Karpas-422 (cell line): Measurements from ENCODE around the gene KRTAP29-1. TPM values are rescaled to one million over a fixed set of nuclear protein-coding genes. Genes with fewer than 3 reads are reported as not detected.
"Not testable (repeated sequence)": the region's sequence is repeated elsewhere in the genome, so short reads cannot be mapped to it uniquely, and the experiment has no call there.

Experiments used
- DNase-seq: peaks from one replicate; pipeline ENCODE4 v3.0.0-alpha.2; 2015
- H2AFZ ChIP-seq: fragments of 200-600 bp; sonication (generic); 2 replicates; pipeline ENCODE4 v1.6.1; 2014; ENCODE audit warnings: antibody characterized with exemption, low read length, mixed read lengths
- H3K27ac ChIP-seq: fragments of 200-600 bp; sonication (generic); 2 replicates; pipeline ENCODE4 v1.5.1; 2014; ENCODE audit warnings: mild to moderate bottlenecking, low read length, moderate library complexity
- H3K27me3 ChIP-seq: fragments of 200-600 bp; sonication (generic); 2 replicates; pipeline ENCODE4 v1.6.1; 2014; ENCODE audit warnings: low read length, mixed read lengths
- H3K36me3 ChIP-seq: fragments of 200-600 bp; sonication (generic); 2 replicates; pipeline ENCODE4 v1.6.1; 2014; ENCODE audit warnings: low read length, mixed read lengths; ENCODE audit not compliant: insufficient read depth
- H3K4me1 ChIP-seq: fragments of 200-600 bp; sonication (generic); 2 replicates; pipeline ENCODE4 v1.6.1; 2014; ENCODE audit warnings: mild to moderate bottlenecking, low read length, mixed read lengths
- H3K4me2 ChIP-seq: fragments of 200-600 bp; sonication (generic); 2 replicates; pipeline ENCODE4 v1.6.1; 2014; ENCODE audit warnings: low read length, low read depth, mild to moderate bottlenecking; ENCODE audit not compliant: poor library complexity, severe bottlenecking
- H3K4me3 ChIP-seq: fragments of 200-600 bp; sonication (generic); 2 replicates; pipeline ENCODE4 v1.5.1; 2014; ENCODE audit warnings: mild to moderate bottlenecking, antibody characterized with exemption, low read length, mixed read lengths
- H3K79me2 ChIP-seq: fragments of 200-600 bp; sonication (generic); 2 replicates; pipeline ENCODE4 v1.6.1; 2014; ENCODE audit warnings: mild to moderate bottlenecking, low read length, mixed read lengths
- H3K9ac ChIP-seq: fragments of 200-600 bp; sonication (generic); 2 replicates; pipeline ENCODE4 v1.6.0; 2014; ENCODE audit warnings: low read length
- H3K9me2 ChIP-seq: fragments of 200-600 bp; sonication (generic), shearing (Covaris generic); replicated peaks from 2 replicates; pipeline ENCODE4 v1.6.0; 2014; ENCODE audit warnings: mild to moderate bottlenecking, low read length, moderate library complexity; ENCODE audit not compliant: insufficient read depth
- H3K9me3 ChIP-seq: fragments of 300-700, 200-600 bp; sonication (generic); 2 replicates; pipeline ENCODE4 v1.6.1; 2014; ENCODE audit warnings: low read length, mixed read lengths
- H4K20me1 ChIP-seq: fragments of 200-600 bp; sonication (generic); 2 replicates; pipeline ENCODE4 v1.6.1; 2014; ENCODE audit warnings: mild to moderate bottlenecking, antibody characterized with exemption, low read length, low read depth; ENCODE audit not compliant: insufficient read depth
- total RNA-seq: library from RNA; depleted of rRNA; stranded (reverse); fragments of >200 nt; shearing (Covaris generic); gene quantifications from 2 replicates; pipeline ENCODE4 v1.2.3, GENCODE V29; 2014; ENCODE audit warnings: low replicate concordance

KRTAP29-1 gene
- total RNA-seq, 1 experiment from 2014 or later = not detected

DNA sequence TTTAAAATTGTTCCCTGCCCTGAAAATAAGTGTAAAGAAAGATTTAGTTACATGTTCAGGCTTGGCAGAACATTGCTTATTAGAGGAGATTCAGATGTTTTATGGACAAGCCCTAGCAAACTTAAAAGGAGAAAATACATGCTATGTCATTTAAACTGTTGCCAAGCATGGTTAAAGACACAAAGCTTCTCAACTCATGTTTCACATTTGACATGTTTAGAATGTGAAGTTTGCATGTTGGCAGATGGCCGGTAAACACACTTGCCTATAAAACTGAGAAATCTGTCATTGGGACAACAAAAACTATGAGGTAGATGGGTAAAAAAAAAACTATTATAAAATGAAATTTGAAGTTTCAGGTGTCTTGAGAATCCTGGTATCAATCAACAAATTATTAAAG is 5.8 kb downstream of the KRTAP29-1 start:
- Histone ChIP-seq H3K79me2 (no peaks in the 10 kb centered on the region), H3K9me2 (no peaks in the 10 kb centered on the region), H3K27me3 (no peaks in the 10 kb centered on the region), H3K9me3 (no peaks in the 10 kb centered on the region), H3K4me3 (no peak overlapping the region), H3K36me3 (no peaks in the 10 kb centered on the region), H3K4me2 (no peak overlapping the region), H3K9ac (no peak overlapping the region), H3K4me1 (no peaks in the 10 kb centered on the region), H3K27ac (no peak overlapping the region), H4K20me1 (no peaks in the 10 kb centered on the region), H2AFZ (no peak overlapping the region)
- DNase-seq = no peak

- Histone ChIP-seq H3K27ac (no peak overlapping the region), H3K9me3 (no peaks in the 10 kb centered on the region), H3K9ac (no peak overlapping the region), H3K27me3 (no peaks in the 10 kb centered on the region), H3K9me2 (no peaks in the 10 kb centered on the region), H3K36me3 (no peaks in the 10 kb centered on the region), H4K20me1 (no peaks in the 10 kb centered on the region), H2AFZ (no peak overlapping the region), H3K79me2 (no peaks in the 10 kb centered on the region), H3K4me3 (no peak overlapping the region), H3K4me1 (no peaks in the 10 kb centered on the region), H3K4me2 (no peak overlapping the region)
- no peak for DNase-seq
These were observed 8.6 kb downstream of the KRTAP29-1 start for GRCh38 chr17:41294016-41294415.

- Histone ChIP-seq H3K79me2 (no peaks in the 10 kb centered on the region), H3K4me2 (no peak overlapping the region), H3K36me3 (no peaks in the 10 kb centered on the region), H3K27ac (no peak overlapping the region), H3K9ac (no peak overlapping the region), H2AFZ (no peak overlapping the region), H3K9me2 (no peaks in the 10 kb centered on the region), H3K27me3 (no peaks in the 10 kb centered on the region), H3K4me1 (no peaks in the 10 kb centered on the region), H4K20me1 (no peaks in the 10 kb centered on the region), H3K4me3 (no peak overlapping the region), H3K9me3 (no peaks in the 10 kb centered on the region)
- DNase-seq = no peak
These were observed 15.6 kb downstream of the KRTAP29-1 start for GRCh38 chr17:41287050-41287449.

GRCh38 chr17:41284546-41284945 is 18.1 kb downstream of the KRTAP29-1 start:
- no peaks in the 10 kb centered on the region for H3K27me3 ChIP-seq
- H3K27ac ChIP-seq = no peak overlapping the region
- H3K9ac ChIP-seq = no peak overlapping the region
- H3K9me2 ChIP-seq = no peaks in the 10 kb centered on the region
- H3K79me2 ChIP-seq = no peaks in the 10 kb centered on the region
- H2AFZ ChIP-seq = no peak overlapping the region
- H3K36me3 ChIP-seq = no peaks in the 10 kb centered on the region
- no peak overlapping the region for H3K4me3 ChIP-seq
- DNase-seq = no peak
- no peak overlapping the region for H3K4me2 ChIP-seq
- no peaks in the 10 kb centered on the region for H4K20me1 ChIP-seq
- H3K4me1 ChIP-seq = no peaks in the 10 kb centered on the region
- no peaks in the 10 kb centered on the region for H3K9me3 ChIP-seq

- H3K27ac ChIP-seq = no peak overlapping the region
- no peaks in the 10 kb centered on the region for H3K9me3 ChIP-seq
- H3K9ac ChIP-seq = no peak overlapping the region
- no peak overlapping the region for H3K4me2 ChIP-seq
- H2AFZ ChIP-seq = no peak overlapping the region
- H3K9me2 ChIP-seq = no peaks in the 10 kb centered on the region
- no peak for DNase-seq
- H3K27me3 ChIP-seq = no peaks in the 10 kb centered on the region
- no peaks in the 10 kb centered on the region for H3K4me1 ChIP-seq
- no peaks in the 10 kb centered on the region for H4K20me1 ChIP-seq
- H3K4me3 ChIP-seq = no peak overlapping the region
- no peaks in the 10 kb centered on the region for H3K36me3 ChIP-seq
- no peaks in the 10 kb centered on the region for H3K79me2 ChIP-seq
These were observed 18.6 kb downstream of the KRTAP29-1 start for GRCh38 chr17:41284043-41284442.

GRCh38 chr17:41278176-41278955 is 24.3 kb downstream of the KRTAP29-1 start:
- Histone ChIP-seq H3K9ac (no peak overlapping the region), H4K20me1 (no peaks in the 10 kb centered on the region), H3K27me3 (no peaks in the 10 kb centered on the region), H3K79me2 (no peaks in the 10 kb centered on the region), H3K4me3 (no peak overlapping the region), H3K27ac (no peak overlapping the region), H3K4me1 (no peaks in the 10 kb centered on the region), H3K9me3 (no peaks in the 10 kb centered on the region), H3K4me2 (no peak overlapping the region), H3K36me3 (no peaks in the 10 kb centered on the region), H2AFZ (no peak overlapping the region), H3K9me2 (no peaks in the 10 kb centered on the region)
- no peak for DNase-seq

- H4K20me1 ChIP-seq, H3K4me3 ChIP-seq, H3K4me1 ChIP-seq, DNase-seq, H3K9me3 ChIP-seq, H3K4me2 ChIP-seq, H3K36me3 ChIP-seq, H3K27me3 ChIP-seq, H3K27ac ChIP-seq, H3K9ac ChIP-seq, H3K79me2 ChIP-seq, H2AFZ ChIP-seq, H3K9me2 ChIP-seq: not testable (repeated sequence)
These were observed 26.9 kb downstream of the KRTAP29-1 start, which contains the start of gene KRTAP9-7 for GRCh38 chr17:41275648-41276190. Gene KRTAP9-7 (plus strand): TSS chr17:41275698. CDS start chr17:41275698, 0 bp downstream.

GRCh38 chr17:41271858-41272257 is 30.8 kb downstream of the KRTAP29-1 start:
- Histone ChIP-seq H3K9me2 (no peaks in the 10 kb centered on the region), H2AFZ (no peak overlapping the region), H3K27me3 (no peaks in the 10 kb centered on the region), H3K4me2 (no peak overlapping the region), H3K27ac (no peak overlapping the region), H3K4me3 (no peak overlapping the region), H4K20me1 (no peaks in the 10 kb centered on the region), H3K36me3 (no peaks in the 10 kb centered on the region), H3K9ac (no peak overlapping the region), H3K4me1 (no peaks in the 10 kb centered on the region), H3K79me2 (no peaks in the 10 kb centered on the region), H3K9me3 (no peaks in the 10 kb centered on the region)
- no peak for DNase-seq
